ENCODE data around the gene MUC5AC.

MUC5AC gene

GRCh38 chr11:1234054-1234720 lies 76.4 kb downstream of the MUC5AC start:
- DNase-seq (ENCODE audit: low read depth in 2 of 2): no peak
- H3K4me3 ChIP-seq (replicated peaks in 1 of 2; ENCODE audit: low read depth in 2 of 2, low read length in 2 of 2): no peak overlapping the region
- TF ChIP-seq, protein P1, sequence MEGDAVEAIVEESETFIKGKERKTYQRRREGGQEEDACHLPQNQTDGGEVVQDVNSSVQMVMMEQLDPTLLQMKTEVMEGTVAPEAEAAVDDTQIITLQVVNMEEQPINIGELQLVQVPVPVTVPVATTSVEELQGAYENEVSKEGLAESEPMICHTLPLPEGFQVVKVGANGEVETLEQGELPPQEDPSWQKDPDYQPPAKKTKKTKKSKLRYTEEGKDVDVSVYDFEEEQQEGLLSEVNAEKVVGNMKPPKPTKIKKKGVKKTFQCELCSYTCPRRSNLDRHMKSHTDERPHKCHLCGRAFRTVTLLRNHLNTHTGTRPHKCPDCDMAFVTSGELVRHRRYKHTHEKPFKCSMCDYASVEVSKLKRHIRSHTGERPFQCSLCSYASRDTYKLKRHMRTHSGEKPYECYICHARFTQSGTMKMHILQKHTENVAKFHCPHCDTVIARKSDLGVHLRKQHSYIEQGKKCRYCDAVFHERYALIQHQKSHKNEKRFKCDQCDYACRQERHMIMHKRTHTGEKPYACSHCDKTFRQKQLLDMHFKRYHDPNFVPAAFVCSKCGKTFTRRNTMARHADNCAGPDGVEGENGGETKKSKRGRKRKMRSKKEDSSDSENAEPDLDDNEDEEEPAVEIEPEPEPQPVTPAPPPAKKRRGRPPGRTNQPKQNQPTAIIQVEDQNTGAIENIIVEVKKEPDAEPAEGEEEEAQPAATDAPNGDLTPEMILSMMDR (IDR thresholded peaks at IDR 0.05; ENCODE audit: low read depth, low read length): no peak

DNA sequence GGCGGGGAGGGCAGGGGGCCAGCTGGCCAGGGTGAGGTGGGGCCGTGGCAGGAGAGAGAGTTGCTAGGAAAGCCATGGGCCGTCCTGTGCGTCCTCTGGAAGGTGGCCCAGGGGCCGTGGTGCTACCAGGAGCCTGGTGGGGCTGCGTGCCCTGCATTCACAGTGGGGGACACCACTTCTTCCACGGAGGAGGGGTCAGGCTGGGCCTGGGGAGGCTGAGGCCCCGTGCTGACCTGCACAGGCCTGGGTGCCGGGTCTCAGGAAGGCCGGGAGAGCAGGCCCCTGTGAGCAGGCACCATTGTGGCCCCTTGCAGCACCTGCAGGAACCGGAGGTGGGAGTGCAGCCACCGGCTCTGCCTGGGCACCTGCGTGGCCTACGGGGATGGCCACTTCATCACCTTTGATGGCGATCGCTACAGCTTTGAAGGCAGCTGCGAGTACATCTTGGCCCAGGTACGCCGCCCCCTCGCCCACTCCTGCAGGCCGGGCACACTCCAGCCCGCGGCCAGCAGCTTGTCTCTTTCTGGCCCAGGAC lies 77.1 kb downstream of the MUC5AC start:
- no peak overlapping the region for H3K4me3 ChIP-seq (replicated peaks in 1 of 2; ENCODE audit: low read depth in 2 of 2, low read length in 2 of 2)
- DNase-seq (ENCODE audit: low read depth in 2 of 2): no peak
- TF ChIP-seq, protein P1 (IDR thresholded peaks at IDR 0.05; ENCODE audit: low read depth, low read length): no peak

- TF ChIP-seq, protein P1 (IDR thresholded peaks at IDR 0.05; ENCODE audit: low read depth, low read length): no peak
- no peak overlapping the region for H3K4me3 ChIP-seq (replicated peaks in 1 of 2; ENCODE audit: low read depth in 2 of 2, low read length in 2 of 2)
- no peak for DNase-seq (ENCODE audit: low read depth in 2 of 2)
Measured at GRCh38 chr11:1235306-1235900, 77.7 kb downstream of the MUC5AC start.

GRCh38 chr11:1235901-1236315 lies 78.2 kb downstream of the MUC5AC start:
- TF ChIP-seq, protein P1 (IDR thresholded peaks at IDR 0.05; ENCODE audit: low read depth, low read length): no peak
- no peak for DNase-seq (ENCODE audit: low read depth in 2 of 2)
- H3K4me3 ChIP-seq (replicated peaks in 1 of 2; ENCODE audit: low read depth in 2 of 2, low read length in 2 of 2): no peak overlapping the region

- no peak for DNase-seq (ENCODE audit: low read depth in 2 of 2)
- H3K4me3 ChIP-seq (replicated peaks in 1 of 2; ENCODE audit: low read depth in 2 of 2, low read length in 2 of 2): no peak overlapping the region
- TF ChIP-seq, protein P1 (IDR thresholded peaks at IDR 0.05; ENCODE audit: low read depth, low read length): no peak
Measured at GRCh38 chr11:1236316-1237127, 78.8 kb downstream of the MUC5AC start.

- DNase-seq (ENCODE audit: low read depth in 2 of 2): no peak
- TF ChIP-seq, protein P1 (IDR thresholded peaks at IDR 0.05; ENCODE audit: low read depth, low read length): no peak
- H3K4me3 ChIP-seq (replicated peaks in 1 of 2; ENCODE audit: low read depth in 2 of 2, low read length in 2 of 2): no peak overlapping the region
Measured at GRCh38 chr11:1237128-1237580, 79.4 kb downstream of the MUC5AC start.

All from cardiac fibroblast (primary cell).